ENCODE measurements around the gene UST. TPM values are rescaled to one million over a fixed set of nuclear protein-coding genes. Genes with fewer than 3 reads are reported as not detected.

Gene UST
- polyA plus RNA-seq, 4 donors = 0.81 to 4.0 (median 1.4) TPM; not detected in 1

DNA sequence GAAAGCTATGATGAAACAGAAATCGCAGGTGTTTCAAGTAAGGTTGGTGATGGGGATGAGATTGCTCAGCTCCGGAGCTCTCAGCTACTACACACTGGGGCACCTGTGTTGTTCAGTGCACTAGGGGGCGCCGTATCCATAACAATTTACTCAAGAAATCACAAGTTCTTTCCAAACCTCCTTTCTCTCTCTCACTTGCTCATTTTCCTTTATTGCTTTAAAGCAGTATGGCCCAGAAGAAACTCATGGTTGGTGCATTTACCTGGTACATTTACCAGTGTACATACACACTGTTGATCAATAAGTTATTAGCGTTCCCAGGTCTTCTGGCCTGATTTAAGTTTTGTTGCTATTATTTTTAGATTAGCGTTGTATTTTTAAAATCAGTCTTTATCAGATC lies 335.5 kb downstream of the UST start:
- 26 to 32% (median 27%) methylated on average over 6 of the region's 6 CpGs for WGBS, 3 donors

DNA sequence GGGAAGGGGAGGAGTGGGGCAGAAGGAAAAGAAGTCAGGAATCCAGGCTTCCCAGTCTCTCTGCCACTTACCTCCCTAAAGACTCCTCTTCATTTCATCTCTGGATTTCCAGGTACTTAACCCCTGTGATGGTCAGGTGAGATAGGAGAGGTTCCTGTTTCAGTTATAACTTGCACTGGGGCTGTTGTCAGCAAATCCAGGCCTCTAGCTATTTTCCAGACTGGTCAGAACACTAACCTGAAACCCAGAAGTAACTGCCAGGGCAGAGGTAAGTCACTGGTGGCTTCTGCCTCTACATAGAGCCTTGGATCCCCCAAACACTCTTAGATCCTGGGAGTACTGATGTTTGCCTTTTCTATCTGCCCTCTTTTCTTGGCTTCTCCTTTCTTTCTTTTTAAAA lies 337.2 kb downstream of the UST start:
- H3K27ac ChIP-seq (ENCODE audit: low read depth in 1 of 3, low read length in 2 of 3) = no peak overlapping the region
- H3K9me3 ChIP-seq (ENCODE audit: control insufficient read depth in 2 of 2, insufficient read depth in 1 of 2, low read depth in 1 of 2, low read length in 1 of 2) = no peaks in the 10 kb centered on the region
- FAIRE-seq = no peak

More for the DNA sequence above, 335.5 kb downstream of the UST start:
- DNase-seq (peak; percentile 66 to 82), FAIRE-seq (no peak)
- no peaks in the 10 kb centered on the region for H3K9me3 ChIP-seq (ENCODE audit: control insufficient read depth in 2 of 2, insufficient read depth in 1 of 2, low read depth in 1 of 2, low read length in 1 of 2)
- peaks cover 0 to 4% (median 0%) of the 10 kb centered on the region in 3 donors for H3K27me3 ChIP-seq (ENCODE audit: control insufficient read depth in 3 of 3, insufficient read depth in 3 of 3, low read length in 3 of 3)
- no peaks in the 10 kb centered on the region for H3K36me3 ChIP-seq (ENCODE audit: control insufficient read depth in 3 of 3, insufficient read depth in 2 of 3, low read depth in 1 of 3, low read length in 3 of 3)
- H3K4me1 ChIP-seq (ENCODE audit: control insufficient read depth in 3 of 3, insufficient read depth in 2 of 3, low read depth in 1 of 3, low read length in 2 of 3) = no peaks in the 10 kb centered on the region
- H3K4me3 ChIP-seq (ENCODE audit: low read depth in 1 of 3, low read length in 3 of 3) = no peak overlapping the region
- H3K27ac ChIP-seq (ENCODE audit: low read depth in 1 of 3, low read length in 2 of 3) = no peak overlapping the region

DNA sequence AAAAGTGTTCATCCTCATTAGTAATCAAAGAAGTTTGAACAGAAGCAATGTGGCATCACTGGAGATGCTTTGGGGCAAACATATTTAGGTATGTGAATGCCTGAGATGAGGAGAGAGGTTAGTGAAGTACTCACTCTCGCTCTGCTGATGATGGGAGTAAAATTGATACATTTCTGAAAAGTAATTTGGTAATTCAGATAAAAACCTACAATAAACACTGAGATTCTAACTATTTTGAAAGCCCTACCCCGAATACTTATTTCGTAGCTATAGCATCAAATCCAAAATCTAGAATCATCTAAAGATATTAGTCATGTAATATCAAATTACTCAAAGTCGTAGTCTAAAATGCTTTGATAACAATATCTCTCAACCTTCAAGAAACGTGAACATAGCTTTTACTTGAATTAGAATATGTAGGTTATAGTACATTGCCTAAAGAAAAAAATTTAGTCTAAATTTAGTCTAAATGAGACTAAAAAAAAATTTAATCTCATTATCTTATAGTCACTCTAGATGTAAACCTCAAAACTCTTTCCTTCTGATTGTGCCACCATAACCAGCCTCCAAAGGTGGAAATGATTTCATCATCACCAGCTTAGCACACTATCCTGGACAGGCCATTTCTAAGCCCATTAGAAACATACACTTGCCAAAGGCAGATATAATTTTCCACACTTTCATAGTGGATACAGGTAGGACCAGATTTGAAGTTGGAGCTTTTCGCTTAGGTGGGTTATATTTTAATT lies 338.2 kb downstream of the UST start:
- WGBS, 3 donors = 68 to 90% (median 77%) methylated on average over 6 of the region's 6 CpGs
- Histone ChIP-seq H3K4me1 (ENCODE audit: control insufficient read depth in 3 of 3, insufficient read depth in 2 of 3, low read depth in 1 of 3, low read length in 2 of 3) (no peaks in the 10 kb centered on the region), H3K36me3 (ENCODE audit: control insufficient read depth in 3 of 3, insufficient read depth in 2 of 3, low read depth in 1 of 3, low read length in 3 of 3) (no peaks in the 10 kb centered on the region), H3K4me3 (ENCODE audit: low read depth in 1 of 3, low read length in 3 of 3) (no peak overlapping the region), H3K9me3 (ENCODE audit: control insufficient read depth in 2 of 2, insufficient read depth in 1 of 2, low read depth in 1 of 2, low read length in 1 of 2) (no peaks in the 10 kb centered on the region), H3K27ac (ENCODE audit: low read depth in 1 of 3, low read length in 2 of 3) (no peak overlapping the region), H3K27me3 (ENCODE audit: control insufficient read depth in 3 of 3, insufficient read depth in 3 of 3, low read length in 3 of 3) (peaks cover 0 to 4% (median 0%) of the 10 kb centered on the region in 3 donors)
- no peak for DNase-seq
- FAIRE-seq = no peak

More for the DNA sequence above, 337.2 kb downstream of the UST start:
- DNase-seq = no peak
- no peak overlapping the region for H3K4me3 ChIP-seq (ENCODE audit: low read depth in 1 of 3, low read length in 3 of 3)
- peaks cover 0 to 4% (median 0%) of the 10 kb centered on the region in 3 donors for H3K27me3 ChIP-seq (ENCODE audit: control insufficient read depth in 3 of 3, insufficient read depth in 3 of 3, low read length in 3 of 3)
- no peaks in the 10 kb centered on the region for H3K36me3 ChIP-seq (ENCODE audit: control insufficient read depth in 3 of 3, insufficient read depth in 2 of 3, low read depth in 1 of 3, low read length in 3 of 3)
- no peaks in the 10 kb centered on the region for H3K4me1 ChIP-seq (ENCODE audit: control insufficient read depth in 3 of 3, insufficient read depth in 2 of 3, low read depth in 1 of 3, low read length in 2 of 3)

DNA sequence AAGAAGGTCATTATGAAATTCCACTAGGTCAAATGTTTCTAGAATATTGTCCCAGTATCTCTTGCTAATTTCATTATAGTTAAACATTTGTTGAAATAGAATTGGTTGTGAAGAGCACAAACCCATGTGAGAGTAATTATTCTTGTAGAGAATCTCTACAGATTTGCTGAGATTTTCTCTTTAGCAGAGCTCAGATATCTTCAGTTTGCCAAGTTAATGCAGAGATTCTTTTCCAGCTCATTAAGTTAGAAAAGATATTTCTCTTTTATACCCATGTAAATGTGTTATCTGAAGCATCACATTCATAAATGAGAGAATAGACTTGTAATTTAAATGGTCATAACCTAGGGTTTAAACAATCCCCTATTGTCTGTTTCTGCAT lies 338.7 kb downstream of the UST start:
- Histone ChIP-seq H3K27me3 (ENCODE audit: control insufficient read depth in 3 of 3, insufficient read depth in 3 of 3, low read length in 3 of 3) (peaks cover 0 to 4% (median 0%) of the 10 kb centered on the region in 3 donors), H3K9me3 (ENCODE audit: control insufficient read depth in 2 of 2, insufficient read depth in 1 of 2, low read depth in 1 of 2, low read length in 1 of 2) (no peaks in the 10 kb centered on the region), H3K27ac (ENCODE audit: low read depth in 1 of 3, low read length in 2 of 3) (no peak overlapping the region), H3K4me3 (ENCODE audit: low read depth in 1 of 3, low read length in 3 of 3) (no peak overlapping the region), H3K36me3 (ENCODE audit: control insufficient read depth in 3 of 3, insufficient read depth in 2 of 3, low read depth in 1 of 3, low read length in 3 of 3) (no peaks in the 10 kb centered on the region), H3K4me1 (ENCODE audit: control insufficient read depth in 3 of 3, insufficient read depth in 2 of 3, low read depth in 1 of 3, low read length in 2 of 3) (no peaks in the 10 kb centered on the region)
- FAIRE-seq (no peak), DNase-seq (no peak)

DNA sequence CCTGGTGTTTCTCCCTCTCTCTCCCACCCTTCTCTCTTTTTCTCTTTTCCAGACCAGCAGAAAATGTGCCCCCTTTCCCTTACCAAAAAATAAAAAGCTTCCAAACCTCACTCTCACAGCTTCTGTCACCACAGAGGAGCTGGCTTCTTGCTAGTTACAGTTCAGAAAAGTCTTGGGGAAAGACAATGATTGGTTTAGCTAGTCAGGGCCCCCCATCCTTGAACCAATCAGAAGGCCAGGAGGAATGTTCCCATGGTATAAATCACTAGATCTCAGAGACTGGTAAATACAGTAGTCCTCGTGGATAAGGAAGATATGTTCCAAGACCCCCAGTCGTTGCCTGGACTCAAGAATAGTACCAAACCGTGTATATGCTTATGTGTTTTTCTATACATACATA lies 339.5 kb downstream of the UST start:
- Histone ChIP-seq H3K36me3 (ENCODE audit: control insufficient read depth in 3 of 3, insufficient read depth in 2 of 3, low read depth in 1 of 3, low read length in 3 of 3) (no peaks in the 10 kb centered on the region), H3K4me1 (ENCODE audit: control insufficient read depth in 3 of 3, insufficient read depth in 2 of 3, low read depth in 1 of 3, low read length in 2 of 3) (no peaks in the 10 kb centered on the region), H3K9me3 (ENCODE audit: control insufficient read depth in 2 of 2, insufficient read depth in 1 of 2, low read depth in 1 of 2, low read length in 1 of 2) (no peaks in the 10 kb centered on the region), H3K4me3 (ENCODE audit: low read depth in 1 of 3, low read length in 3 of 3) (no peak overlapping the region), H3K27me3 (ENCODE audit: control insufficient read depth in 3 of 3, insufficient read depth in 3 of 3, low read length in 3 of 3) (peaks cover 0 to 4% (median 0%) of the 10 kb centered on the region in 3 donors), H3K27ac (ENCODE audit: low read depth in 1 of 3, low read length in 2 of 3) (no peak overlapping the region)
- no peak for FAIRE-seq
- 70 to 73% (median 73%) methylated on average over 3 of the region's 3 CpGs for WGBS, 3 donors
- DNase-seq = no peak

DNA sequence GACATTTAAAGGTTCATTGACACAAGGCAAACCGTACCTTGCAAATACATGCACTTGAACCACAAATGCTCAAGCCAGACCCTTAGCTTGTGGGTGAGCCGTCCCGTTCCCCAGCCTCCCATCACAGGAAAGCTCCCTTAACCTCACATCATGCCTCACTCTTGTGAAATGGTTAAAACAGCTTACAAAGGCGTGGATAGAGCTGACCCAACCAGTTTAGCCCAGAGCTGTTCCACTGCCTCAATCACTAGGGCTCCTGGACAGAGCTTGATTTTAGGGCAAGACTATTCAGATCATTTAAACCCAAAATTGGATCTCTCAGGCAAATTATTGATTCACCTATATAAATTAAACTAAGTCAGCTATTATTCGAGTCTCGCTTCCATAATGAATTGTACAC lies 341.1 kb downstream of the UST start:
- no peak for DNase-seq
- no peaks in the 10 kb centered on the region for H3K36me3 ChIP-seq (ENCODE audit: control insufficient read depth in 3 of 3, insufficient read depth in 2 of 3, low read depth in 1 of 3, low read length in 3 of 3)
- H3K27ac ChIP-seq (ENCODE audit: low read depth in 1 of 3, low read length in 2 of 3) = no peak overlapping the region
- H3K4me1 ChIP-seq (ENCODE audit: control insufficient read depth in 3 of 3, insufficient read depth in 2 of 3, low read depth in 1 of 3, low read length in 2 of 3) = no peaks in the 10 kb centered on the region
- H3K9me3 ChIP-seq (ENCODE audit: control insufficient read depth in 2 of 2, insufficient read depth in 1 of 2, low read depth in 1 of 2, low read length in 1 of 2) = no peaks in the 10 kb centered on the region
- H3K27me3 ChIP-seq (ENCODE audit: control insufficient read depth in 3 of 3, insufficient read depth in 3 of 3, low read length in 3 of 3) = peaks cover 0 to 4% (median 0%) of the 10 kb centered on the region in 3 donors
- no peak overlapping the region for H3K4me3 ChIP-seq (ENCODE audit: low read depth in 1 of 3, low read length in 3 of 3)
- FAIRE-seq = no peak
- 78 to 90% (median 79%) methylated on average over 6 of the region's 6 CpGs for WGBS, 3 donors

DNA sequence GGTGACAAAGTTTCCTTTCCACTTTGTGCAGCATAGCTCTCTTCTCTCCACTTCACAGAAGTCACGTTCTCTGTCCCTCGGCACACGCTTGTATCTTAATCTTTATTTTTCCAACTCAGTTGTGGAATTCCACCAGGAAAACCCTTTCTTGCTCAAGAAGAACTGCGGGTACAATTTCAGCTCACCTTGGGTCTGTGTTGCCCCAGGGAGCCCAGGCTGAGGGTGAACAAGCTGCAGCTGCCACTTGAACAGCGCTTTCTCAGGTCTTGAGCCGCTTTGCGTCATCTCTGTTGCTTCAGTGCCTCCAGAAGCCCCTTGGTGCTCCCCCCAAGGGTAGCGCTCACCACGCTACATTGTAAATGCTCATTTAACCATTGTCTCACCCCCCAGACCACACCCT lies 341.5 kb downstream of the UST start:
- H3K36me3 ChIP-seq (ENCODE audit: control insufficient read depth in 3 of 3, insufficient read depth in 2 of 3, low read depth in 1 of 3, low read length in 3 of 3) = no peaks in the 10 kb centered on the region
- H3K9me3 ChIP-seq (ENCODE audit: control insufficient read depth in 2 of 2, insufficient read depth in 1 of 2, low read depth in 1 of 2, low read length in 1 of 2) = no peaks in the 10 kb centered on the region
- FAIRE-seq (no peak), DNase-seq (no peak)
- no peak overlapping the region for H3K4me3 ChIP-seq (ENCODE audit: low read depth in 1 of 3, low read length in 3 of 3)
- H3K4me1 ChIP-seq (ENCODE audit: control insufficient read depth in 3 of 3, insufficient read depth in 2 of 3, low read depth in 1 of 3, low read length in 2 of 3) = no peaks in the 10 kb centered on the region
- no peak overlapping the region for H3K27ac ChIP-seq (ENCODE audit: low read depth in 1 of 3, low read length in 2 of 3)
- WGBS, 3 donors = 92 to 95% (median 95%) methylated on average over 9 of the region's 9 CpGs
- H3K27me3 ChIP-seq (ENCODE audit: control insufficient read depth in 3 of 3, insufficient read depth in 3 of 3, low read length in 3 of 3) = peaks cover 0 to 4% (median 0%) of the 10 kb centered on the region in 3 donors

DNA sequence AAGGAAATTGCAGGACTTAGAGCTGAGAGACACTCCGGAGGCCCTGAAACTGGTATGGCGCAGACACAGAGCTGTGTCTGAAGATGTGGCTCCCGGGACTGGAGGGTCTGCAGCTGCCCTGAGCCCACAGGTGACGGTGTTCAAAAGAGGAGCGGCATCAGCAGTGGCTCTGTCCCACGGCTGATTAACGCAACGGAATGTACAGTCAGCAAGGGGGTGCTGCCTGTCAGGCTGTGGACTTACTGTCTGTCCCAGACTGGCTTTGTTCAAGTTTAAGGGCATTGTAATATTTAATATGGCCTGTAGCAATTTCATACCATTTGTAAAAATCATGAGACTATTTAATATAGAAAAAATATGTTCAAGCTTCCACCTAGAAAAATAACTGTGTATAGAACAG lies 342.7 kb downstream of the UST start:
- H3K4me1 ChIP-seq (ENCODE audit: control insufficient read depth in 3 of 3, insufficient read depth in 2 of 3, low read depth in 1 of 3, low read length in 2 of 3) = peaks cover 0 to 5% (median 0%) of the 10 kb centered on the region in 3 donors
- H3K27ac ChIP-seq (ENCODE audit: low read depth in 1 of 3, low read length in 2 of 3) = no peak overlapping the region
- FAIRE-seq (no peak), DNase-seq (no peak)
- no peaks in the 10 kb centered on the region for H3K36me3 ChIP-seq (ENCODE audit: control insufficient read depth in 3 of 3, insufficient read depth in 2 of 3, low read depth in 1 of 3, low read length in 3 of 3)
- peaks cover 0 to 4% (median 0%) of the 10 kb centered on the region in 3 donors for H3K27me3 ChIP-seq (ENCODE audit: control insufficient read depth in 3 of 3, insufficient read depth in 3 of 3, low read length in 3 of 3)
- H3K9me3 ChIP-seq (ENCODE audit: control insufficient read depth in 2 of 2, insufficient read depth in 1 of 2, low read depth in 1 of 2, low read length in 1 of 2) = no peaks in the 10 kb centered on the region
- H3K4me3 ChIP-seq (ENCODE audit: low read depth in 1 of 3, low read length in 3 of 3) = no peak overlapping the region
- 91 to 93% (median 93%) methylated on average over 8 of the region's 8 CpGs for WGBS, 3 donors

DNA sequence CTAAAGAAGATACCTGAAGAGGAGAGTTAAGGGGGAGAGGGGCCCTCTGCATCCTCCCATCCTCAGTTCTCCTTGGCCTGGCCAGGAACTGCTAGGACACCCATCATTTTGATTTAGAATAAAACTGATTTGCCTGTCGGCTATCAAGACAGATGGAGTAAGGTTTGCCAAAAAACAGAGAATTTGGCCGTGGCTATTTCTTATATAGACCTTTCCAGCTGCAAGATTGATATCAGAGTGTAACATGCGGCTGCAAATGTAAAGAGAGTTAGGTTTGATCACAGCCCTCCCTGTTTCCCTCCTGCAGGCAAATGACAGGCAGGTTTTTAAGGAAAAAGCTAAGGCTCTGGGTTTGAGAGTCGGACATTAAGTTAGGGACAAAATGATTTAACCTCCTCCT lies 344.1 kb downstream of the UST start:
- 76 to 81% (median 79%) methylated on average over 4 of the region's 4 CpGs for WGBS, 3 donors
- Histone ChIP-seq H3K27ac (ENCODE audit: low read depth in 1 of 3, low read length in 2 of 3) (no peak overlapping the region), H3K4me1 (ENCODE audit: control insufficient read depth in 3 of 3, insufficient read depth in 2 of 3, low read depth in 1 of 3, low read length in 2 of 3) (peaks cover 0 to 5% (median 0%) of the 10 kb centered on the region in 3 donors), H3K4me3 (ENCODE audit: low read depth in 1 of 3, low read length in 3 of 3) (no peak overlapping the region), H3K36me3 (ENCODE audit: control insufficient read depth in 3 of 3, insufficient read depth in 2 of 3, low read depth in 1 of 3, low read length in 3 of 3) (no peaks in the 10 kb centered on the region), H3K27me3 (ENCODE audit: control insufficient read depth in 3 of 3, insufficient read depth in 3 of 3, low read length in 3 of 3) (peaks cover 0 to 4% (median 0%) of the 10 kb centered on the region in 3 donors), H3K9me3 (ENCODE audit: control insufficient read depth in 2 of 2, insufficient read depth in 1 of 2, low read depth in 1 of 2, low read length in 1 of 2) (no peaks in the 10 kb centered on the region)
- no peak for DNase-seq
- FAIRE-seq = no peak
